ENCODE results near the gene PYGB. TPM values are rescaled to one million over a fixed set of nuclear protein-coding genes. Genes with fewer than 3 reads are reported as not detected.
"Not testable (repeated sequence)": the region's sequence is repeated elsewhere in the genome, so short reads cannot be mapped to it uniquely, and the experiment has no call there.

PYGB gene
- total RNA-seq, 1 experiment from 2014 or later: 220 TPM

- ATAC-seq (no peak; the same call in 1 of the 2 replicates), DNase-seq (ENCODE audit: low read depth, low spot score) (no peak)
- no peak for TF ChIP-seq TCF7L2 (IDR thresholded peaks at IDR 0.05; ENCODE audit: low read depth, low read length)
- no peak for TF ChIP-seq SIN3A (IDR thresholded peaks at IDR 0.05; ENCODE audit: borderline replicate concordance, insufficient read depth, low read depth, low read length)
- no peak for TF ChIP-seq REST (IDR thresholded peaks at IDR 0.05; ENCODE audit: insufficient read depth in 1 of 2, low read depth in 2 of 2, low read length in 1 of 2)
- TF ChIP-seq POLR2AphosphoS5 (IDR thresholded peaks at IDR 0.05; ENCODE audit: low read depth, low read length): no peak
- no peak for TF ChIP-seq CTCF (IDR thresholded peaks at IDR 0.05)
- in situ Hi-C loops (cut with HindIII; ENCODE audit: low pct_unique_long_range_greater_than_20kb, low sequenced_read_pairs) (no loop called here), intact Hi-C loops (cut with micrococcal nuclease; ENCODE audit: unreplicated experiment) (no loop called here)
- Histone ChIP-seq H3K27ac (ENCODE audit: low read length) (peak overlapping the region; percentile 100), H3K36me3 (ENCODE audit: control insufficient read depth, insufficient read depth, low read length) (no peaks in the 10 kb centered on the region), H3K4me3 (ENCODE audit: low read depth in 2 of 2, low read length in 2 of 2) (peak overlapping the region in 1 of 2 experiments; percentile 3; a peak in 1 of 4 replicates), H3K27me3 (ENCODE audit: control insufficient read depth, insufficient read depth, low read length) (no peaks in the 10 kb centered on the region), H3K9me3 (ENCODE audit: control insufficient read depth, insufficient read depth, low read depth, low read length) (no peaks in the 10 kb centered on the region; the same call in 1 of the 2 replicates), H3K4me1 (ENCODE audit: control insufficient read depth, insufficient read depth, low read length) (peaks cover 67% of the 10 kb centered on the region)
- TSS peak; percentile 95 for BruUV-seq (replicated peaks)
- ChIA-PET POLR2A (no interaction called here), CTCF (no interaction called here)
Observed at GRCh38 chr20:25238319-25239037, 9.4 kb upstream of the PYGB start.

GRCh38 chr20:25239387-25240370 lies 8.2 kb upstream of the PYGB start:
- CTCF ChIA-PET: interaction anchor here (0.5 kb wide), 1 partner anchor 175 kb away, joined by 3 read pairs; no protein-coding TSS in a partner anchor
- in situ Hi-C loops (cut with HindIII; ENCODE audit: low pct_unique_long_range_greater_than_20kb, low sequenced_read_pairs) (no loop called here), intact Hi-C loops (cut with micrococcal nuclease; ENCODE audit: unreplicated experiment) (no loop called here)
- Histone ChIP-seq H3K4me3 (ENCODE audit: low read depth in 2 of 2, low read length in 2 of 2) (no peak overlapping the region), H3K4me1 (ENCODE audit: control insufficient read depth, insufficient read depth, low read length) (peaks cover 57% of the 10 kb centered on the region), H3K36me3 (ENCODE audit: control insufficient read depth, insufficient read depth, low read length) (no peaks in the 10 kb centered on the region), H3K27ac (ENCODE audit: low read length) (peak overlapping the region; percentile 100), H3K9me3 (ENCODE audit: control insufficient read depth, insufficient read depth, low read depth, low read length) (no peaks in the 10 kb centered on the region; the same call in 1 of the 2 replicates), H3K27me3 (ENCODE audit: control insufficient read depth, insufficient read depth, low read length) (no peaks in the 10 kb centered on the region)
- TF ChIP-seq SIN3A (IDR thresholded peaks at IDR 0.05; ENCODE audit: borderline replicate concordance, insufficient read depth, low read depth, low read length): no peak
- no peak for TF ChIP-seq POLR2AphosphoS5 (IDR thresholded peaks at IDR 0.05; ENCODE audit: low read depth, low read length)
- DNase-seq (ENCODE audit: low read depth, low spot score) (no peak), ATAC-seq (no peak)
- BruUV-seq (replicated peaks): no TSS peak
- POLR2A ChIA-PET: no interaction called here

GRCh38 chr20:25240851-25241658 lies 6.8 kb upstream of the PYGB start:
- intact Hi-C loops (cut with micrococcal nuclease; ENCODE audit: unreplicated experiment); H3K9me3 ChIP-seq (ENCODE audit: control insufficient read depth, insufficient read depth, low read depth, low read length); ATAC-seq; in situ Hi-C loops (cut with HindIII; ENCODE audit: low pct_unique_long_range_greater_than_20kb, low sequenced_read_pairs); H3K36me3 ChIP-seq (ENCODE audit: control insufficient read depth, insufficient read depth, low read length); POLR2A ChIA-PET; BruUV-seq (replicated peaks); H3K27me3 ChIP-seq (ENCODE audit: control insufficient read depth, insufficient read depth, low read length); H3K4me3 ChIP-seq (ENCODE audit: low read depth in 2 of 2, low read length in 2 of 2); CTCF ChIA-PET; DNase-seq (ENCODE audit: low read depth, low spot score): not testable (repeated sequence)
- H3K4me1 ChIP-seq (ENCODE audit: control insufficient read depth, insufficient read depth, low read length): peaks cover 56% of the 10 kb centered on the region
- peak overlapping the region; percentile 100 for H3K27ac ChIP-seq (ENCODE audit: low read length)

GRCh38 chr20:25241659-25241955 lies 6.3 kb upstream of the PYGB start:
- not testable (repeated sequence) for H3K27ac ChIP-seq (ENCODE audit: low read length); BruUV-seq (replicated peaks)

More at GRCh38 chr20:25241659-25241955, 6.3 kb upstream of the PYGB start:
- CTCF ChIA-PET; POLR2A ChIA-PET; intact Hi-C loops (cut with micrococcal nuclease; ENCODE audit: unreplicated experiment); ATAC-seq; H3K4me3 ChIP-seq (ENCODE audit: low read depth in 2 of 2, low read length in 2 of 2); in situ Hi-C loops (cut with HindIII; ENCODE audit: low pct_unique_long_range_greater_than_20kb, low sequenced_read_pairs); H3K36me3 ChIP-seq (ENCODE audit: control insufficient read depth, insufficient read depth, low read length); H3K9me3 ChIP-seq (ENCODE audit: control insufficient read depth, insufficient read depth, low read depth, low read length); H3K27me3 ChIP-seq (ENCODE audit: control insufficient read depth, insufficient read depth, low read length); DNase-seq (ENCODE audit: low read depth, low spot score): not testable (repeated sequence)
- H3K4me1 ChIP-seq (ENCODE audit: control insufficient read depth, insufficient read depth, low read length): peaks cover 56% of the 10 kb centered on the region

Measured in Panc1 (cell line).